HG02885 (cell line): ENCODE data around the gene PROK1.
"Not testable (repeated sequence)": the region's sequence is repeated elsewhere in the genome, so short reads cannot be mapped to it uniquely, and the experiment has no call there.

Experiments used
- ATAC-seq: cut with Tn5 transposase; IDR thresholded peaks from one replicate; pipeline ENCODE4 v1.9.1; 2021; ENCODE audit warnings: mild to moderate bottlenecking; ENCODE audit not compliant: unreplicated experiment, poor library complexity

Gene PROK1

DNA sequence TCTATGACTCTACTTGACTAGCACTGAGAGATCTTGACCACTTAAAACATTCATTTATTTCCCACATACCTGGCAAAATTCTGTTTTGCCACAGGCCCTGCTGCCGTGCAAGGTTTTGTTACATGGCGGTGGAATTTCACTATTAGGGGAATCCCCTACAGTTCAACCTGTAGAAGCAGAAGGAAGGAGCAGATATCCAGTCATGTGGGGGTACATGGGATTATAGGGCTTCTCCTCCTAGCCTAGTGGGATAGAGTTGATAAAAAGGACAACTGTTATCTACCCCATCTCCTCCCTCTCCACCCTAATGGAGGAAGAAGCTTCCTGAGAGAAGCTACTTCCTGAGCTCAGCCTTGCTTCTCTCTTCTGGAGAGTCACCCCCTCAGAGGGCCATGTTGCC lies 17.7 kb upstream of the PROK1 start:
- no peak for ATAC-seq

DNA sequence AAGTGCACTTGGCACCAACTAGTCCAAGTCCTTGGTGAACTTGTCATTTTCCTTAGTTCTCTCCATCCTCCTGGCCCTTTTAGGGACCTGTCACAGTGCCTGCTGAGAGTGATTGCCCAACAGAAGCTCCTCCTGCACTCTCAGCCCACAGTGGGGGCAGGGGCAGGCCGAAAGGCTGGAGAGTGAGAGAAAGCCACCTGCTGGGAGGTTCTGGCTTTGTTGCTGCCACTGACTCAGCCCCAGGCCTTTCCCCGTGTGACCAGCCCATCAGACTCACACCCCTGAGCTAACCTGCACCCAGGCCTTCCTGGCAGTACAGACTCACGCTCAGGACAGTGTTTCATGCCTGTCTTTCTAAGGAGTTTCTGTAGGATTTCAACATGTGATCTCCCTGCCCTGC lies 17.1 kb upstream of the PROK1 start:
- ATAC-seq: no peak

DNA sequence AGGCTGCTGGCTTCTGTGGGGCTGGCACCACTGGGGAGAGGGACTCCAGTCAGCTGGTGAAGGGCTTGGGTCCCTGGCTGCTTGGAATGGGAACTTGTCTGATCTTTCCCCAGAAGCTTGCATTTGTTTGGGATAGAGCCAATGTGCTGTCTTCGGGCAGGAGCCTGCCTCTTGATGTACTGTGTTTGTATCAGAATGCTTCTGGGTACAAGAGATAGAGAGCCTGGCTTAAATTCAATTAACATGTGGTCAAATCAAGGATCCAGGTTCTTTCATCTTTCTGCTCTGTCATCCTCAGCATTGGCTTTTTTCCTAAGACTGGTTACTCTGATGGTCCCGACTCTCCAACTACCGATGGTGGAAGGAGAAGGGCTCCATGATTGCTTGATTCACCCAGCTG lies 16.0 kb upstream of the PROK1 start:
- ATAC-seq: no peak

DNA sequence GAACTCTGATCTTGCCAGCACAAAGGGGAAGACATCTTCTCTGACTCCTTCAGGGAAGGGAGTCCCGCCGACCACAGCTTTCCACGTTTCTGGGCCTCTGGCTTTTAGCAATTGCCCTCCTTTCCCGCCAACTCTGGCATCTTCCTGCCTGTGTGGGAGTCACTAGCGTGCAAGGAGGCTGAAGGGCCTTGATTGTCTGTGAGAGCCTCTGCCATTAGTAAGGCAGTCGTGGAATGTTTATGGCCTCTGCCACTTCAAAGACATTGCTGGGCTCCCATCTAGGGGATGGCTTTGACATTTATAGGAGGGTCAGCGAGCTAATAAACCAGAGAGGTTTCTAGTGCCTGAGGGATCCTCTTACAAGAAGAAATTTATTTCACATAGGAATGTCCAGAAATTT lies 14.3 kb upstream of the PROK1 start:
- ATAC-seq: no peak

DNA sequence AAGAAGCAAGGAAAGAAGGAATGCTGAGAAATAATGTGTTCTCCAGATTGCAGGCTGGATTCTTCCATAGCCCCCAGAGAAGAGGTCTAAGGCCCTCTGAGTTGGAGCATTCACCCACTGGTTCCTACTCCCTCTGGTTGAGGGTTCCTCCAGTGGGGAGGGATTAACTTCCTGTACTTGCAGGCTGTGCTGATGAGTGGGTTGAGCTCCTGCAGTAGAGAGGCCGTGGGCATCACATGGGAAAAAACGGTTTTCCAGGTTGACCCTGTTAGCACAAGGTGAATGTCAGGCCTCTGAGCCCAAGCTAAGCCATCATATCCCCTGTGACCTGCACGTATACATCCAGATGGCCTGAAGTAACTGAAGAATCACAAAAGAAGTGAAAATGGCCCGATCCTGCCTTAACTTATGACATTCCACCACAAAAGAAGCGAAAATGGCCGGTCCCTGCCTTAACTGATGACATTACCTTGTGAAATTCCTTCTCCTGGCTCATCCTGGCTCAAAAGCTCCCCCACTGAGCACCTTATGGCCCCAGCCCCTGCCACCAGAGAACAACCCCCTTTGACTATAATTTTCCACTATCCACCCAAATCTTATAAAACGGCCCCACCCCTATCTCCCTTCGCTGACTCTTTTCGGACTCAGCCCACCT lies 13.2 kb upstream of the PROK1 start:
- not testable (repeated sequence) for ATAC-seq

DNA sequence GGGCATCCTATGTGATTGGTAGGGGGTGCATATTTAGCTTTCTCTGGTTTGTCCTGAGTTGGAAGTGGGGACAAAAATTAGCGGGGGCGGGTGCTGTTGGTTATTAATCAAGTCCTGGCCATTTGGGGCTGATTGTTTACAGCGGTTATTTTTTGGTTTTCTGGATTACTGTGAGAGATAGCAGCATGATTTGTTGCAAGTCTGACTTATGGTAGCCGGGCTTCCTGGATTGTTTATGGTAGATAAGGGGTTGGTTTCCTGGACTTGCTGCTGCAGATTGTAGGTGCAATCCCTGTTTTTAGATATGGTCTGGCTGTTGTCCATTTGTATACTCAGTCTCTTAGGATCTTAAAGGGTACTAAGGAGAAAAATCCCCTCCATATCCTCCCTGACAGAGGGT lies 12.1 kb upstream of the PROK1 start:
- ATAC-seq: no peak

DNA sequence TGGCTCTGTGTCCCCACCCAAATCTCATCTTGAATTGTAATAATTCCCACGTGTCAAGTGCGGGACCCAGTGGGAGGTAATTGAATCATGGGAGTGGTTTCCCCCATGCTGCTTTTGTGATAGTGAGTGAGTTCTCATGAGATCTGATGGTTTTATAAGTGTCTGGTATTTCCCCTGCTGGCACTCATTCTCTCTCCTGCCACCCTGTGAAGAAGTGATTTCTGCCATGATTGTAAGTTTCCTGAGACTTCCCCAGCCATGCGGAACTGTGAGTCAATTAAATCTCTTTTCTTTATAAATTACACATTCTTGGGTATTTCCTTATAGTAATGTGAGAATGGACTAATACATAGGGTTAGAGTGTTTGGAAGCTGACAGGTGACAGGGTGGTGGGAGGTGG lies 11.1 kb upstream of the PROK1 start:
- not testable (repeated sequence) for ATAC-seq

DNA sequence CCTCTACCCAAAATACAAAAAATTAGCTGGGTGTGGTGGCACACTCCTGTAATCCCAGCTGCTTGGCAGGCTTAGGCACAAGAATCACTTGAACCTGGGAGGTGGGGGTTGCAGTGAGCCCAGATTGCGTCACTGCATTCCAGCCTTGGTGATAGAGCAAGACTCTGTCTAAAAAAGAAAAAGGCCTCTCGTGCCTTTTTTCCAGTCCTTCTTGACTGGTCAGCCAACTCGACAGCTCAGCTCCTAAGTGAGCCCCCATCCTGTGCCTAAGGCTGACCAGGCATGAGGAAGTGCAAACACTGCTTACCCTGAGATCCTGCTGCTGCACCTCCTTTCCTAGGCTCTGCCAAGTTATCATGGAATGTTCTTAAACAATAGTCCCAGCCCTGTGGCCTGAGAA lies 10.1 kb upstream of the PROK1 start:
- no peak for ATAC-seq

DNA sequence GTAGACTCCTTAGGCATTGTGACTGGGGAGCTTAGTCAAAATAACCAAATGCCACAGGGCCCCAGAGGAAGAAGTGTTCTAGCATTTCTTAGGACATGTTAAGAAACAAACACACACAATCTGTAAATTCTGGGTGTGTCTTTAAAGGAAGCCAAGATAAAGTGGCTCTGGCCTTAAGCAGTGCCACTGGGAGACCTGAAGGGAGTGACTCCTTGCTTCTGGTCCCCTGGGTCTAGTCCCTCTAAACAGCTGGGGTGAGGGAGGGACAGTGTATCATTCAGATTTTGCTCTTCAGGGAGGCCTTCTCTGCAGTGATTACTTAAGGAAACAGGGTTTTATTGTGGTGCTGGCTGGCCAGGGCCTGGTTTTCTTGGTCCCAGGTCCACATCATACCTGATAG lies 9.1 kb upstream of the PROK1 start:
- ATAC-seq: no peak

DNA sequence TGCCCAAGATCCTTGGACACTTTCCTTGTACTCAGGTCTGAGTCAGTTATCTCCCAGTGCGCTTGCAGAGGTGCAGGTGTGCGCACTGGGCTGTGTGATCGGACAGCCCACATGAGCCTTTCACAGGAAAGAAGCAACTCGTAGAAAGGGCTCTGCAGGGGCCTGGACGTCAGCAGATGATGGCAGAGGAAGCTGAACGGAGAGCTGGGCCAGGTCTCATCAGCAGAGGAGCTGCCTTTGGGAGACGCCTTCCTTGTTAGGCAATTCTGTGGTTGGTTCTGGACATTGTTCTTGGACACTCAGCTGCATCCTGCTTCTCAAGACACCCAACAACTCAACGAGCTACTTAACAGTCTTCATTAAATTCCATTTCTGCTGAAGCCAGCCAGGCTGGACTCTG lies 7.5 kb upstream of the PROK1 start:
- no peak for ATAC-seq

DNA sequence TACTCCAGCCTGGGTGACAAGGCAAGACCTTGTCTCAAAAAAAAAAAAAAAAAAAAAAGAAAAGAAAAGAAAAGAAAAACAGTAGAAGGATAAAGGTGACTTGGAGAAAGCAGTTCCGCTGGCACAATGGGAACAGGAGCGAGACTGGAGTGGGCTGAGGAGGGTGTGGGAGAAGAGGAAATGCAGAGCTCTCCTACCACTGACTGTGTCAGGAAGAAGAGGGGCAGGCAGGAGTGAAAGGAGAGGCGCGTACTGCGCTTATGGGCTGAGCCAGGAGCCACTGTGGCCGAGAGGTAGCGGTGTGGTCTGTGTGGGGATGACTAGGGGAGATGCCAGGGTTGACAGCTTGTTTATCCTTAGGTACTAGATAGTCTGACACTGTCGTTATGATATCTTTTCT lies 6.4 kb upstream of the PROK1 start:
- no peak for ATAC-seq

DNA sequence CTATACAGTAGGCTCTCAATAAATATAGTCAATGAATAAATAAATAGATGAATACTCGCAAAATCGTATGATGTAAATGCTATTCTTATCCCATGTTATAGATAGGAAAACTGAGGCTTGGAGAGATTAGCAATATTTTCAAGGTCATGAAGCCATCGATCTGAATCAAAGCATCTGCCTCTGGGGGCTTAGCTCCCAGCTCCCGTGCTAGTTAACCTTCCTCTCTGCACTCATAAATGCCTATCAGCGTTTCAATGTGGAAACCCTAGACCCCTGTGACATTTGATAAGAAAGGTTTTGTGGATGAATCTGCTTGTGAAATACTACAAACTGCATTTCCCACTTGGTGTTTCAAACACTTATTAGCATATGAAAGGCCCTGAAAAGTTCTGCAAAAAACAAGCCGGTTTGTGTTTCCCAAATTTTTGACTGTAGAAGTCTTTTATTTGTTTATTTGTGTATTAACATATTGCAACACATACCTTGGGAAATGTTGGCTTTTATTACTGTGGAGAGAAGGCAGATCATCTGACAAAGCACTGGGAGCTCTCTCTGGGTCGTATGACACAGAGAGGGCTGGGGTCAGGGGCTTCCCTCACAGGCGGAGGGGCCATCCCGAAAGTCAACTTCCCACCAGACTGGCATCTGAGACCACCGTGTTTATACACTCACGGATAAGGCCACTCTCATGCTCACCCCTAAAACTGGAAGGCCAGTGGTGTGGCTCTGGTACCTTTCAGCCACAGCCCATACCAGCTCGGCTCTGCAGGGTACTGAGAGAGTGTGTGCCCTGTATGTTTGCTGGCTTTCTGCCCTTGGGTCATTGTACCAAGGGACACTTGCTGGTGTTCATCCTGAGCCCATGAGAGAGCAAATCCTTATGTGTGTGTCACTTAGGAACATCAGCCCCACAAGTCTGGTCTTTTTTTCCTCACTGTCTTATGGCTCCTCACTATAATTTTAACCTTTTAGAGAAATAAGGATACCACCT lies 993 bp upstream of the PROK1 start:
- no peak for ATAC-seq

DNA sequence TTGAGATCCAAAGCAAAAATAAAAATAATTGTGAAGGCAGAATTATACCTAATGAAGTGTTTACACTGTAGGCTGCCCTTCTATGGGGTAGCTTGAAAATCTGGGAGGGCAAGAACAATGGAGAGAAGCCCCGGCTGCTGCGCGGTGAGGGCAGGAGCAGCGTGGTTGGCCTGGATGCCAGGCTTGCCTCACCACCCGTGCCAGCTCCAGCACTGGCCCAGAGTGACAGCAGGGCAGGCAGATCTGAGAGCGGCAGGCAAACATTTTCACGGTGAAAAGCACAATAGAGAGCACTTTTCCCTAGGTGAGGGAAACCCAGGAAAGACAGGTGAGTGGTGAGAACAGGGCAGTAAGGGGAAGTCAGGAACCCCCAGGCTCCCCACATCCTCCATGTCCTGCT lies 1.4 kb downstream of the PROK1 start:
- no peak for ATAC-seq

DNA sequence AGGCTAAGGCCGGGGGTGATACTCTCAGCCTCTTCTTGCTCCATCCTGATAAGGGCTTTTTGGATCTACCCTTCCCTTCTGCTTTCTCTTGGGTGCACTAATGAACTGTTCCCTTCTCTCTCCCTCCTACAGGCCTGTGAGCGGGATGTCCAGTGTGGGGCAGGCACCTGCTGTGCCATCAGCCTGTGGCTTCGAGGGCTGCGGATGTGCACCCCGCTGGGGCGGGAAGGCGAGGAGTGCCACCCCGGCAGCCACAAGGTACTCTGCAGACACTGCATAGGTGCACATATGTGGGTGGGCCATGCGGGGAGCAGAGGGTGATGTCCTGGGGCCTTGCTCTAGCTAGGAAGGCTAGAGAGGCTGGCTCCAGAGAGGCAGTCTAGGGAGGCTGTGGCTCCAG lies 2.9 kb downstream of the PROK1 start:
- no peak for ATAC-seq

DNA sequence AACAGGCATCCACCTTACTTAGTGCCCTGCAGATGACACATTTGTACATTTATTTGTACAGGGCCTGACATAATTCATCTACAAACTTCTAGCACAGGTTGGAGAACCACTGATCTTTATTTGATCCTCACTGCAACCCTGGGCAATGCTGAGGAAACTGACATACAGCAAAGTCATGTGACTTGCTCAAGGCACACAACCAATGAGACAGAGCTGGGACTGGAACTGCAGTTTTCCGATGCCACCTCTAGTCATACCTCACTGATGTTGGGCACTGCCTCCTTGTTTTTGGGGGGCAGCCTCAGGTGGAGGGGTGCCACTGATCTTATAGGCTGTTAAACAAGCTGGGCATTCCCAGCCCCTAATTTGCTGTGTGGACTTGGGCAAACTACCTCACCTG lies 3.4 kb downstream of the PROK1 start:
- ATAC-seq: no peak

DNA sequence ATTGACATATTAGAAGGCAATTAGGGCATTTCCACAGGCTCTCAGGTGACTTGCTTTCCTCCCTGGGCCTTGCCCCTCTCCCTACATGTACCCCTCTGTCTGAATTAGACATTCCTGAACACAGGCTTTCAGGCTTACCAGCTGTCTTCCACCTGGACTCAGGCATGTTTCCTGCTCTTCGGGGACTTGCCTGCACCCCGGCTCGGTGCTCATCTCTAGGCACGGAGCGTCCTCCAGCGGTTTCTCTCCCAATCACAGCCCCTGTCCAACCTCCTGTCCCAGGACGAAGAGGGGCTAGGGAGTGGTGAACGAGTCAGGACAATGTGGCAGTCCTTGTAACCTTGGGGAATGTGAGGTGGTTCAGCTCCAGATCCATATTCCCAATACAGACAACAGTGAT lies 4.2 kb downstream of the PROK1 start:
- ATAC-seq: no peak

DNA sequence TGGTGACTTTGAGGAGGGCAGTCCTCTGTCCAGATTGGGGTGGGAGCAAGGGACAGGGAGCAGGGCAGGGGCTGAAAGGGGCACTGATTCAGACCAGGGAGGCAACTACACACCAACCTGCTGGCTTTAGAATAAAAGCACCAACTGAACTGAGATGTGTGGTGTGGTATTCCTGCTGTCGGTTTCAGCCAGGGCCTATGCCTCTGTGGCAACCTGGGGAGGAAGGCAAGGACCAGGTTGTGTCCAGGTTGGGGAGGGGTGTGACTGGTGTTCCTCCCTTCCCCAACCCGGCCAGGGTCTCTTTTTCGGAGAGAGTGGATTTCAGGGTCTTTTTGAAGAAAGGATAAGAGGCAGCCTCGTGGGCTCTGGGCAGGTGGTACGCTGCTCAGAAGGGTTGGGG lies 6.3 kb downstream of the PROK1 start:
- ATAC-seq: no peak

DNA sequence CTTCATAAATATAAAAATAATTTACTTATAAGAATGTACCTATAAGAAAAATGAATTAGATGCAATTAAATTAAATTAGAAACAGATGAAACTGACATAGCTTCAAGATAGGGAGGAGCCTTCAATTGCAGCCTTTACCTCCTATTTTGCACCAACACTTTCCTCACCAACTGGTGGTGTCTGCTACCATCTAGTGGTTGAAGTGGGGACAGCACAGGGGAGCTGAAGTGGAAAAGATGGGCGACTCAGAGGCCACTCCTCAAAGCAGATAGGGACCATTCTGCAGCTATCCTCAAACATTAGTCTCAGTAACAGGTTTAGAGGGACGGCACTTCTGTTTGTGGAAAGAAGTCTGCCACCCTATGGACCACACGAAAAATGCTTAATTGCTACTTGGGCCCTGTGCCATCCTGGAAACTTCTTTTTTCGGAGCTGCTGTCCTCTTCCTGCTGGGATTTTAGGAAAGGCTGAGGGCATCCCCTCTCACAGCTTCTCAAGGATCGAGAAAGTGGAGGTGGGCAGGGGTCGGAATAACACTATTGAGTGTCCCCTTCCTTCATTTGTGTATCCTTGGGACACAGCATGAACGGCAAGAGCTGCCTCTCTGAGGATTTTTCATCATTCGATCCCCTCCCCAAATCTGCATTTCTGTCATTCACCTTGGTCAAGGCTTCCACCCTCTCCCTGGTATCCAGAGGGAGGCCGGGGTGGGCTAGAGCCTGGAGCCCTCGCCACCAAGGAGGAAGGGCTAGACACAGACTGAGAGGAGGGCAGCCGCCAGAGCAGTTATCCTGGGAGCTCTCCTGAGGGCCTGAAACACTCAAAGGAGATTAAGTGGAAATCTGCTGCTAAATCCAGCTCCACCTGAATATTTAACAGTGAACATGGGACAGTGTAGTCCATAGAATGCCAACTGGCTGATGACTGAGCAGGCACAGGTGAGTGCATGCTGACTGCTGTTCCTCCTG lies 9.6 kb downstream of the PROK1 start:
- no peak for ATAC-seq

DNA sequence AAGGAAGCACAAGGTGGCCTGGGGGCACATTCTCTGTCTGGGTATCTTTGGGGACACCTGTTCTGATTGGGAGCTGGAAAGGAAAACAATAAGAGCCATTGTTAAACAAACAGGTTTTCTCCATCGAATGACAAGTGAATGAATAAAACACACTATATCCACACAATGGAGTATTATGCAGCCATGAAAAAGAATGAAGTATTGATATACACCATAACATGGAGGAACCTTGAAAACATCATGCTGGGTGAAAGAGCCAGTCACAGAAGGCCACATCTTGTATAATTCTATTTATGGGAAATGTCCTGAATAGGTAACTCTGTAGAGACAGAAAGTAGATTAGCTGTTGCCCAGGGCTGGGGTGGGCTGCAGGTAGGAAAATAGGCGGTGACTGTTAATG lies 11.1 kb downstream of the PROK1 start:
- no peak for ATAC-seq

DNA sequence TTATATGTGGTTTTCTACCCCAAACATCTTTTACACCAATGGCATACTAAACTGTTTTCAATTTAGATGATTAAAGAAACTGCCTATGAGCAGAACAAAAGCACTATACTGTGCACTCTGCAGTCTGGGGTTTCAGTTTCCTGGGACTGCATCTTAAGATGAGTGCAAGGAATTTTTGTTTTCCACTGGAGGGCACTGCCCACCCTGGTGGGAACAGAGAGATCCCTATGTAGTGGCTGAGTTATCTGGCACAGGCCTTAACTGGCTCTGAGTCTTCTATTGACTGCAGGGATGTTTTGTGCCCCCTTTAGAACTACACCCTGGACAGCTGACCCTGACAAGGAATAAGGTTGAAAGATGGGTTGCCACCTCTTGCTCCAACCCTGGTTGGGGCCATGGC lies 12.0 kb downstream of the PROK1 start:
- ATAC-seq: no peak

DNA sequence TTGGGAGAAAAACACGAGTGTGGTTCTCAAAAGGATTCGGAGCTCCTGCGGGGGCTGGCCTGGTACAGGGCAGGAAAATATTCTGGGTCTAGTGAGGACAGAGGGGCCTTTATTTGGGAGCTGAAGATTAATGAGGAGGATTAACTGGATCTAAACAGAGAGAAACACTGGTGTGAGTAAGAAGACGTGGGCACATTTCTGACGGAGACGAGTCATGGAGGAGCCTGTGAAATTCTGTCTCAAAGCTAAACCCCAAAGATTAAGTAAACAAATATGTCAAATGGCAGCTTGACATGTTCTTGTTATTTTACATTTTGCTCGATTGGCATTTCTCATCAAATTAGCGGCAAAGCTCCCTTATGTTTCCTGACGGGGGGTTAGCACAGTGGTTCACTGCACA lies 12.8 kb downstream of the PROK1 start:
- no peak for ATAC-seq
